Fibroblast of skin of right biceps (primary cell): ENCODE data around the gene SNX6.
"Not testable (repeated sequence)": the region's sequence is repeated elsewhere in the genome, so short reads cannot be mapped to it uniquely, and the experiment has no call there.

ENCODE experiments used
- DNase-seq: peaks from one replicate; pipeline ENCODE4 v3.0.0-alpha.2; 2013

Gene SNX6

GRCh38 chr14:34629657-34630529 lies at the start of gene SNX6:
Gene SNX6, minus strand, starts transcription at chr14:34630148. Its CDS starts 32 bp downstream, at chr14:34630116.
- peak; percentile 81 for DNase-seq

GRCh38 chr14:34678735-34679134 lies 48.8 kb upstream of the SNX6 start:
- no peak for DNase-seq

DNA sequence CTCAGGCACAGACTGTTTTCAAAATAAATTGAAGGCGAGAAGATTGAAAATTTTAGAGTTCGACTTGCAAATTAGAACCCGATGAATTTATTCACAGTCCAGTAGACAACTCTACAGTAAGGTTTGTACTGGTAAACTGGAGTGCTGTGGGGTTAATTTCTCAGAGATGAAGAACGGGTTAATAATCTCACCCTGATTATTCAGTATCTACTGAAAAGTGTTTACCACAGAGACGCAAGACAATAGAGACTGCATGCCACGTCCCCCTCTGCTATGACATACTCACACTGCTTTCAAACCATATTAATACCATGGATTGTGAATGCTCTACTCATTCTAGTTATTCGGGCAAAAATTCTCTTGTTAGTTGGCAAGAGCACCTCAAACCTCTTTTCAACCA lies 48.4 kb upstream of the SNX6 start:
- peak; percentile 45 for DNase-seq

- DNase-seq: no peak
These were observed 46.7 kb upstream of the SNX6 start for GRCh38 chr14:34676516-34677211.

- no peak for DNase-seq
These were observed 43.8 kb upstream of the SNX6 start for GRCh38 chr14:34673702-34674101.

GRCh38 chr14:34671716-34672115 lies 41.8 kb upstream of the SNX6 start:
- no peak for DNase-seq

GRCh38 chr14:34668111-34668510 lies 38.2 kb upstream of the SNX6 start:
- no peak for DNase-seq

GRCh38 chr14:34667007-34667406 lies 37.1 kb upstream of the SNX6 start:
- no peak for DNase-seq

DNA sequence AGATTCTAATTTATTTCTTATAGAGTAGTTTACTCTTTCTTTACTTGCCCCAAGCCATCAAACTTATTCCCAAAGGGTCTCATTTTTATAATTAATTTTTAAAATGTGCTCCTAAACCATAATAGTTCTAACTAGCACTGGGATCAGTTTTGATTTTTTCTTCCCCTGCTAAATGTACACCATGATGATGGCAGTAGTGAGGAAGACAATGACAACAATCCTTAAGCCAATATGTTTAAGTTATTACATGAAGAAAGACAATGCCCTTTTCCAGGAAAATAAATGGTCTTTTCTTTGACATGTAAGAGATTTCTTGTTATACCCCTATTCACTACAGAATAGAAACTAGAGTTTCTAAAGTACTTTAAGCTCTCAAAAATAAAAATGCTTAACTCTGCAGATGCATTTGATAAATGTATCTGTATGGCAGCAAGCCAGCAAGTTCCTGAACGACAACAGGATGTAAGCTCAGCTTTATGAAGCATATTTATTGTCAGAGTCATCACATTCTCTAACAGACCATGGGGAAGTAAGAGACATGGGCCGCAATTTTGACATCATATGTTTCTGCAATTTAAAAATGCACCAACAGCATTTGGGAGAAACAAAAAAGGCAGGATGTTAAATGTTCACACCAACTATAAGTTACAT lies 36.0 kb upstream of the SNX6 start:
- peak; percentile 98 for DNase-seq

- no peak for DNase-seq
These were observed 32.7 kb upstream of the SNX6 start for GRCh38 chr14:34662561-34663088.

DNA sequence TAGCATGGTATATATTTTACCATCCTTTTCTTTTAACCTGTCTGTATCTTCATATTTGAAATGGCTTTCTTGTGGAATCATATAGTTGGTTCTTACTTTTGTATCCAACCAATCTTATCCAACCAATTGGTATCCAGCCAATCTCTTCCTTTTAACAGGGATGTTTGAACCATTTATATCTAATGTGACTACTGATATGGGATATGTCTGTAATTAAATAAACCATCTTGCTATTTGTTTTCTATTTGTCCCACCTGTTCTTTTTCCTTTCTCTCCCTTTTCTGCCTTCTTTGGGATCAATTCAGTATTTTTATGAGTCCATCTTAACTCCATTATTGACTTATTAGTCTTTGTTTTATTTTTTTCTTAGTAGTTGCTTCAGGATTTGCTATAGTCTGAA lies 30.8 kb upstream of the SNX6 start:
- DNase-seq: no peak

- no peak for DNase-seq
These were observed 26.0 kb upstream of the SNX6 start for GRCh38 chr14:34655959-34656358.

GRCh38 chr14:34653073-34653472 lies 23.1 kb upstream of the SNX6 start:
- not testable (repeated sequence) for DNase-seq

GRCh38 chr14:34652348-34652747 lies 22.4 kb upstream of the SNX6 start:
- DNase-seq: not testable (repeated sequence)

DNA sequence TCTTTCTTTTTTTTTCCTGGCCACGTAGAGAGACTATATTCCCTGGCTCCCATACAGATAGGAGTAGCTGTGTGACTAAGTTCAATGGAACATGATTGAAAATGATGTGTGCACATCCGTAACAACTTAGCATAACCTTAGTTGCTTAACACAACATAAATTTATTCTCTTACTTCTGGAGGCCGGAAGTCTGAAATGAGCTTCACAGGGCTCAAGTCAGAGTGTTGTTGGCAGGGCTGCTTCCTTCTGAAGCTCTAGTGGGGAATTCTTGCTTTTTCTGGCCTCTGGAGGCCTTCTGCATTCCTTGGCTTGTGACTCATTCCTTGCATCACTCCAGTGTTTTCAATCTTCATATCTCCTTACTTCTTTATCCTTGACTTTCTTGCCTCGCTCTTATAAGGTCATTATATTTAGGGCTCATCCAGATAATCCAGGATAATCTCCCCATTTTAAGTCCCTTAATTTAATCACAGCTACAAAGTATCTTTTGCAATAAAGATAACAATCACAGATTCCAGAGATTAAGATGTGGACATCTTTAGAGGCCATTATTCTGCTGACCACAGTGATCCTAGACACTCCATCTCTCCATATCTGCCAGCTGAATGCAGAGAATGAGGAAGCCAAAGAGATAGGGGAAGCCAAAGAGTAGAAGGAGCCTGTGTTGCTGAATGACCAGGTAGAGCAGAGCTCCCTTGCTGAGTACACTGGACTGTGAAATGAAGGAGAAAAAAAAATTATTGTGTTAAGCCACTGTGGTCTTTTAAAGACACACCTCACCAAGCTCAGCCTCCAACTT lies 21.0 kb upstream of the SNX6 start:
- peak; percentile 100 for DNase-seq

DNA sequence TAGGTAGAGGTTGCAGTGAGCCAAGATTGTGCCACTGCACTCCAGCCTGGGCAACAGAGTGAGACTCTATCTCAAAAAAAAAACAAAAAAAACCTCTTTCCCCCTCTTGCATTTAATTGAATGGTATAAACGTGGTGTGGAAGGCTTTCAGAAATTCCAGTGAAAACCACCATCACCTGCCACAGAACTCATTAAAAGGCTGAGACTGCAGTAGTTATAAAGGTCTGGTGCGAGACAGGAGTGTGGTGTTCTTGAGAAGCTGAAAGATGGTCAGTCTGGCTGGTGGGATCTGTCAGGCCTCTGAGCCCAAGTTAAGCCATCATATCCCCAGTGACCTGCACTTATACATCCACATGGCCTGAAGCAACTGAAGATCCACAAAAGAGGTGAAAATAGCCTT lies 20.1 kb upstream of the SNX6 start:
- peak; percentile 25 for DNase-seq

DNA sequence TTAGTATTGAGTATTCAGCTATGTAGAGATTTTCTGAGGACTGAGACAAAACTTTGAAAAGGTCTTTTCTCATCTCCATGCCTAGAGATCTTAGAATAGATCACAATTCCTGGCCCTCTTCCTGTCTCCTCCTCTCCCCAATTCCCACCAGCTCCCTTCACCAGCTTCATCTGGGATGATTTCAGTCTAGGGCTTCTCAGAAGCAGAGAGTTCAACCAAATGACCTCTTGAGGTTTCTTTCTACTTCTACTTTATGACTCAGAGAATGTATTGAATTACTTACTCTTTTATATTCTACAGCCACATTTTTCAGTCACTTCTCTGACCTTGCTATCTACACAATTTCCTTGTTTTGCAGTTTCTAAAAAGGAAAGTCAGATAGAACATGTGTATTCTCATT lies 19.4 kb upstream of the SNX6 start:
- peak; percentile 96 for DNase-seq

DNA sequence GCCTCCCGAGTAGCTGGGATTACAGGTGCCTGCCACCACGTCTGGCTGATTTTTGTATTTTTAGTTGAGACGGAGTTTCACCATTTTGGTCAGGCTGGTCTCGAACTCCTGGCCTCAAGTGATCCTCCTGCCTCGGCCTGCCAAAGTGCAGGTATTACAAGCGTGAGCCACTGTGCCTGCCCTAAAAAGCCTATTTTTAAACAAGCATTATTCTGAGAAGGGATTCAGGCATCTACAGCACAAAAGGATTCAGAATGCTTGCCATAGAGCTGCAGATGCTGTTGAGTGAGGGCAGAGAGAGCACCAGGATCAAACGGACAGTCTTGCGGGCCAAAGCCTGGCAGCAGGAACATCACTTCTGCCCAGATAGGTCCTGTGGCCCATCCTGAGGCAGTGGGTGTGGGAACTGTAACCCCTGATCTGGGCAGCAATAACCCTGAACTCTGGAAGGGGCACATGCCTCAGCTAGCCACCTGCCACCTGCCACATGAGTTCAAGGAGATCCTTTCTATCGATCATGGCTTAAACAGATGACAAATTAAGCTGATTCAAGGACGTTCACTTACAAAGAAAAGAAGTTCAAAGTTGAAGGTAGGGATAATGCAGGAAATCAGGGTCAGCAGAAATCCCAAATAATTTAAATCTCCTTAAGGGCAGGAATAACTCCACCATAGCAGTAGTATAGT lies 16.8 kb upstream of the SNX6 start:
- no peak for DNase-seq

DNA sequence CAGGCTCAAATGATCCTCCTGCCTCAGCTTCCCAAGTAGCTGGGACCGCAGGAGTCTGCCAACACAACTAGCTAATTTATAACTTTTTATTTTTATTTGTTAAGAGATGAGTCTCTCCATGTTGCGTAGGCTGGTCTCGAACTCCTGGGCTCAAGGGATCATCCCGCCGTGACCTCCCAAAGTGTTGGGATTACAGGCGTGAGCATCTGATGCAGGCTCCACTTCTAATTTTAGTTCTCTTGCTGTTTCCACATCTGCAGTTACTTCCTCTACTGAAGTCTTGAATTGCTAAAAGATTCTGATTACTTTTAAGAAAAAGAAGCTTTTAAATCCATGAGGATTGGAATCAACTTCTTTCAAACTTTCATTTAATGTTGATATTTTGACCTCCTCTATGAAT lies 13.4 kb upstream of the SNX6 start:
- DNase-seq: no peak

- DNase-seq: no peak
These were observed 12.6 kb upstream of the SNX6 start for GRCh38 chr14:34642595-34642994.

GRCh38 chr14:34640826-34641225 lies 10.9 kb upstream of the SNX6 start:
- DNase-seq: no peak

DNA sequence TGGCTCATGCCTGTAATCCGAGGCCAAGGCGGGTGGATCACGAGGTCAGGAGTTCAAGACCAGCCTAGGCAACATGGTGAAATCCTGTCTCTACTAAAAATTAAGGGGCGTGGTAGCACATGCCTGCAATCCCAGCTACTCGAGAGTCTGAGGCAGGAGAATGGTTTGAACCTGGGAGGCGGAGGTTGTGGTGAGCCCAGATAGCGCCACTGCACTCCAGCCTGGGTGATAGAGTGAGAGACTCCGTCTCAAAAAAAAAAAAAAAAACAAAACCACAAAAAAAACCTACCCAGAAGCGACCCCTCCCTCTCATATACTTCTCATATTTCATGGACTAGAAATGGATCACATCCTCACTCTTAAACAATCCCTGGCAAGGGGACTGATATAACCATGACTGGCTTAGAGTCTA lies 4.4 kb upstream of the SNX6 start:
- peak; percentile 38 for DNase-seq
